HPDE6-E6E7 (cell line): ENCODE data around the gene YRDC.

Experiments
- DNase-seq: peaks from one replicate; pipeline ENCODE4 v3.0.0; 2011; ENCODE audit warnings: missing footprints; ENCODE audit errors: extremely low spot score

YRDC gene, protein sequence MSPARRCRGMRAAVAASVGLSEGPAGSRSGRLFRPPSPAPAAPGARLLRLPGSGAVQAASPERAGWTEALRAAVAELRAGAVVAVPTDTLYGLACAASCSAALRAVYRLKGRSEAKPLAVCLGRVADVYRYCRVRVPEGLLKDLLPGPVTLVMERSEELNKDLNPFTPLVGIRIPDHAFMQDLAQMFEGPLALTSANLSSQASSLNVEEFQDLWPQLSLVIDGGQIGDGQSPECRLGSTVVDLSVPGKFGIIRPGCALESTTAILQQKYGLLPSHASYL

DNA sequence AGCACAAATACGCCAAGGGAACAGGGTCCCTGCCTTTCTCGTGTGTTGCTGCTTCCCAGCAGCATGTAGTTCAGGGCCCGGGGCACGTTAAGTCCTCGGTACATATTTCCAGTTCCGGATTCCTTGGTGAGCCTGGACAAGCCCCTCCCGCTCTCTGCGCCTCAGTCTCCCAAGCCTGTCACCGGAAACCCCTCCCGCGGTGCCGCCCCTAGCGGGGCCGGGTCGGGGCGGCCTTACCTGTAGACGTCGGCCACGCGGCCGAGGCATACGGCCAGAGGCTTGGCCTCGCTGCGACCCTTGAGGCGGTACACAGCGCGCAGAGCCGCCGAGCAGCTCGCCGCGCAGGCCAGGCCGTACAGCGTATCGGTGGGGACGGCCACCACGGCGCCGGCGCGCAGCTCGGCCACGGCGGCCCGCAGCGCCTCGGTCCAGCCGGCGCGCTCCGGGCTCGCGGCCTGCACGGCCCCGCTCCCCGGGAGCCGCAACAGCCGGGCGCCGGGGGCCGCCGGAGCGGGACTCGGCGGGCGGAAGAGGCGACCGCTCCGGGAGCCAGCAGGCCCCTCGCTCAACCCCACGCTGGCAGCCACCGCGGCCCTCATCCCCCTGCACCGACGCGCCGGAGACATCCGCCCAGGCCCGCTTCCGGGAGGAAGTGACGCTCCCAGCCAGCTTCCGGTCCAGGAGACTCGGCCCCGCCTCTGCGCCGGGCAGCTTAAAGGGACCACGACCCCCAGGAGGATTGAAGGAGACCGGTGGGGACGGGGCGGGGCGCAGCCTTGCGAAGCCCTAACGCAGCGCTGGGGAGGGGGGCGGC is at the start of gene YRDC, which contains the start of gene C1orf122:
TSS of gene YRDC (minus strand) at position 654 of the 814 bp plus-strand sequence. CDS start at position 626, 28 bp downstream.
TSS of gene C1orf122 (plus strand) at position 236 of the 814 bp plus-strand sequence. CDS start 615 bp downstream, outside the sequence.
- peak; percentile 96 for DNase-seq

DNA sequence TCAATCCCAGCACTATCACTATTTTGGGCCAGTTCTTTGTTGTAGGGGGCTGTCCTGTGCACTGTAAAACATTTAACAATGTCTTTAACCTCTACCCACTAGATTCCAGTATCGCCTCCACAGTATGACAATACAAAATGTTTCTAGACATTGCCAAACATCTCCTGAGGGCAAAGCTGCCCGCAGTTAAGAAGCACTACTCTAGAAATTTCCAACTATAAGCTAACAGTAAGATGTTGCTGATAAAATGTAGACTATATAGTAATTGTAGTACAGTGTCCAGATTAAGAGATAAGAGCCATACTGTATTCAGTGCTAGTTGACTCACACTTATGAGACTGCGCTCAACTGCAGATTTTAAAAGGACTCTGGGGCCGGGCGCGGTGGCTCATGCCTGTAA is 46.4 kb upstream of the YRDC start:
- no peak for DNase-seq

DNA sequence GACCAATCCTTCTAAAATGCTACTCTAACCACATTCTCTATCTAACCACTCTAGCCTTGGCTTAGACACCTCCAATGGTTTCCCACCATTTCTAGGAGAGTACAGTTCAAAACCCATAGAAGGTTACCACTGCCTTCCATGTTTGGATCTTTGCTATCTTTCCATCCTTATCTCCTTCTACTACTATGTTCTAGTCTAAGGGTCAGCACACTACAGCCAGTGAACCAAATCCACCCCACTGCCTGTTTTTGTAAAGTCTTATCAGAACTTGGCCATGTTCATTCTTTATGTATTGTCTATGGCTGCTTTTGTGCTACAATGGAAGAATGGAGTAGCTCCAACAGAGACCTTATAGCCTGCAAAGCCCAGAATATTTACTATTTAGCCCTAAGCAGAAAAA is 45.1 kb upstream of the YRDC start:
- no peak for DNase-seq

DNA sequence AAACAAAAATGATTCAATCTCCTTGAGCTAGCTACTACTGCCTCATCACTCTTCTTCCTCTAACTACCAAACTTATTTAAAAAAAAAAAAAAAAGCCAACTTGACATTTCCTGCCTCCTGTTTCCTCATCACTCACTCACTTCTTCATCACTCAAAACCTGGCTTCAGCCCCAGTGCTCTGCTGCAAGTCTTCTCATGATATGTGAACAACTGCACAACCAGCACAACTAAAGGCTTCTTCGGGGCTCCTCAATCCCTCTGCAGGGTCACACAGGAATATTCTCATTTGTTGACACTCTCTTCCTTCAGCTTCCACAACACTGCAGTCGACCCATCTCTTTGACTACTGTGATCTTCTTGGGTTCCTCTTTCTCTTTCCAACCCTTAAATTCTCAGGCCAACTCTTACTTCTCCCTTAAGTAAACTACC is 43.8 kb upstream of the YRDC start:
- no peak for DNase-seq

DNA sequence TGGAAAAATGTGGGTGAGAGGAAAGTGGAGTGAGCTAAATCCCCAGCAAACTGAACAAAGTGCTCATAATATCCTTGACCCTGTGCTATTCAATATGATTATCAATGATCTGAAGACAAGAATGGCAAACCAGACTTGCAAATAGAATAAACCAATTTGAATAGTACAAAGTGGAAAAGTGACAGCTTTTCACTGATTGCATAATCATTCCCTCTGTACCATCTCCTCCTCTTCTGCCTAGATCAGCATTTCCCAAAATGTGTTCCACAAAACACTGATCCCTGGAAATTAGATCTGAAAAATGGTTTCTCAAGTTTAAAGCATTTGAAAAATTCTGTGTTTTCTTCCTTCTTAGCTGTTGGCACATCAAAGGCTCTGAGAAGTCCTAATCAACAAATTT is 43.3 kb upstream of the YRDC start:
- no peak for DNase-seq

DNA sequence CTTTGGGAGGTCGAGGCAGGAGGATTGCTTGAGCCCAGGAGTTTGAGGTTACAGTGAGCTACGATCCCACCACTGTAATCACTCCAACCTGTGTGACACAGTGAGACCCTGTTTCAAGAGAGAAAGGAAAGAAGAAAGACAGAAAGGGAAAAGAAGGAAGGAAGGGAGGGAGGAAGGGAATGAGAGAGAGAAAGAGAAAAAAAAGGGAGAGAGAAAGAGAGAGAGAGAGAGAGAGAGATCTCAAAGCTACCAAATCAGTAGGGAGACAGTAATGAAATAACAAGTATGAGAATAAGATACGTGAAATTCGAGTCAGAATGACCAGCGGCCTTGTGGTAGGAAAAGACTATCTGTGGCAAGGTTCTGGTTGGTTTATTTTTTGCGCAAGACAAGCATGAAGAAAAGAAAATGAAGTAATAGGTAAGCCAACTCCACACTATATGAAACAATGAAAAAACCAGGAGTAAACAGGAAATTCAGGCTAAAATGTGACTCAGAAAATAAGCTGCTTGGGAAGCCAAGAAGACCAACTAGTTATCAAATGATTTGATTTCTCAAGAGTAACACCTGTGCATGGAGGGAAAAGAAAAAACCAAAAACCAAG is 42.4 kb upstream of the YRDC start:
- peak; percentile 36 for DNase-seq

DNA sequence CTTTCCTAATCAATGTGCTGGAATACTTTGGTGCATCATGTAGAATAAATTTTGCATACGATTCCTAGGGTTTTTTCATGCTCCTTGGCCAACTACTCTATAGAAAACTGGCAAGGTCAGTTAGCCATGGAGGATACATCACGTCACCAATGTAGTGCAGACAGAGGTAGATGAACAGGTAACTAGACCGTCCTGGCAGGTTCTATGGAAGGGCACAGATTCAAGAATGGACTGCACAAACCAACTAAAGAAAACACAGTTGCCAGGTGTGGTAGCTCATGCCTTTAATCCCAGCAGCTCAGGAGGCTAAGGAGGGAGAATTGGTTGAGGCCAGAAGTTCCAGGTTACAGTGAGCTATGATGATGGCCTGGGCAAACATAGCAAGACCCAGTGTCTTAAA is 41.5 kb upstream of the YRDC start:
- DNase-seq: no peak

DNA sequence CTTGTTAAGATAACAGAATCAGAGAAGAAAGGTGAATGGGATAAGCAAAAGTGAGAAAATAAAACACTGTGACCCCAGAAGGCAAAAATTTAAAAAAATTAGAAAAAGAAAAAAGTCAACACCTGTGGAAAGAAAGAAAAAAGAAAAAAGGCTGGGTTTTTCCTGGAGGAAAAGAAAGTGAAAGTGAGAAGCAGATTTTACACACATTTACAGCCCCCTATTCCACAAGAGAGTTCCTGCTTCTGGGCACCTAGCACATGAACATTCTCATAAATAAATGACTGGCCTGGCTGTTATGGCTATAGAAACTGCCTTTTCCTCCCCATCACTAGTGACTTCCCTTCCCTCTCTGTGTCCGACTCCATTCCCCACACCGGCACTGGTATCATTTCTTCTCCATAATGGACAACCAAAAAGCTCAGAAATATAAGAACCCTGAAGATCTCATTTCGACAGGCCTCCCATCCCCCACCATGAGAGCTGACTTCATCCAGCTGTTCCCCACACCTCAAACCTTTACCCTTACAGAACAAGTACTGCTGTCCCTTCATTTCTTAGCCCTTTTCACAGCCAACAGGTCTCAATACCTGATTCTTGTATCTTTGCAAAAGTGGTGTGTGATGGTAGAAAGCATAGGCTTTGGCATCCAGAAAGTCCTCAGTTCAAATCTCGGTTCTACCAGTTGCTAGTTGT is 38.8 kb upstream of the YRDC start:
- no peak for DNase-seq

DNA sequence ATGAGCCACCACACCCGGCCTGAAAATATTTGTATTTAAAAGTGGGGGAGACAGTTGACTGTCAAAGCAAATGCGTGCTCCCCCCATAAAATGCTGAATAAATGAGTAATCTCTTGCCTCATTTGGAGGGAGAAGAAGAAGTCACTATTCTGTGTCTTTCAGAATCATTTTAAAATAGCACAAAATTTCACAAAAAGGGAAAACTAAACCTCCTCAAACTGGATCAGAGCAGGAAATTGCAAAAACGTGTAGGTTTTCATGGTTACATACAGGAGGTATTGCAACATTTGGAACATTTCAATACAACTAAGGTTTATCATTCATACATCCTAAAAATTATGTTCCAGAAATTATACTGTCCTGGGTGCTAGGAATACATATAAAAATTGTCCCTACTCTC is 37.8 kb upstream of the YRDC start:
- no peak for DNase-seq

DNA sequence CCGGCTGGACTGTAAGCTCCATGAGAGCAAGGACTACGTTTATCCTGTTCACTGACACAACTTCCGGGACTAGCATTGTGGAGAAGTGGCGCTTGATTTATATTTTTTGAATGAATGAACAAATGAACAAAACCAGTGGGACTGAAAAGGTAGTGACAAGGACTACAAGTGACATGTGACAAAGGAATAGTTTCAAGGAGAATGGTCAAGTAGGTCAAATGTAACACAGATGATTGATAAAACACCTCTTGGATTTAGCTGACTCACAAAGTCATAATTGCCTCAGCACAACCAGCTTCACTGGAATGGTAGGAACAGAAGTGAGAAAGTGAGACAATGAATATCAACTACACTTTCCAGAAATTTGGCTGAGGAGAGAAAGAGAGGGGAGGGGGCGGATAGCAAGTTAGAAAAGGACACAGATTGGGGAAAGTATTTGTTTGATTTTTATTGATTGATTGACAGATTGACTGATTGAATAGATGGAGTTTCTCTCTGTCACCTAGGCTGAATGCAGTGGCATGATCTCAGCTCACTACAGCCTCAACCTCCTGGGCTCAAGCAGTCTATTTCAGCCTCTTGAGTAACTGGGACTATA is 37.1 kb upstream of the YRDC start:
- no peak for DNase-seq

DNA sequence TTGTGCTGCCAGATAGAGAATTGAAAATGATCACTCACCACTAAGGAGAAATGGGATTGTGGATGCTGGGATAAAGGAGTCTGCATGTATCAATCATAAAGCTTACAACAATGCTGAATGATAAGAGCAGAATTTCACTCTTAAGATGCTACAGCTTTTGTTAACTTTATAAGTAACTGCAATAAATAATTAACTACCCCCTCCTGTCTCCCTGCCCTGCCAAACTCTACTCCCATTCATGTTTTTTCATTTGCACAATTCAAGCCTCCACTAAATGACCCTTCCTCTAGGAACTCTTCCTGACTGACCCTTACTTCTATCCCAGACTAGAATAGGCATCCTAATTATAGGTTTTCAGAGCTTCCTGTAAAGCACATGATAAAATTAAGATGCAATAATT is 36.5 kb upstream of the YRDC start:
- no peak for DNase-seq

DNA sequence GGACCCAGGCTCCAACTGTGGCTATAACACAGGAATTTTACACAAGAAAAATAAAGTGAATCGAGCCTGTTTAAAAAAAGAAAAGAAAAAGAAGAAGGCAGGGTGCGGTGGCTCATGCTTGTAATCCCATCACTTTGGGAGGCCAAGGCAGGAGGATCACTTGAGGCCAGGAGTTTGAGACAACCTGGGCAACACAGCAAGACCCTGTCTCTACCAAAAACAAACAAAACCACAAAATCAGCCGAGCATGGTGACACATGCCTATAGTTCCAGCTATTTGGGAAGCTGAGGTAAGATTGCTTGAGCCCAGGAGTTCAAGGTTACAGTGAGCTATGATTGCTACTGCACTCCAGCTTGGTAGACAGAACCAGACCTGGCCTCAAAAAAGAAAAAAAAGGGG is 33.6 kb upstream of the YRDC start:
- no peak for DNase-seq

DNA sequence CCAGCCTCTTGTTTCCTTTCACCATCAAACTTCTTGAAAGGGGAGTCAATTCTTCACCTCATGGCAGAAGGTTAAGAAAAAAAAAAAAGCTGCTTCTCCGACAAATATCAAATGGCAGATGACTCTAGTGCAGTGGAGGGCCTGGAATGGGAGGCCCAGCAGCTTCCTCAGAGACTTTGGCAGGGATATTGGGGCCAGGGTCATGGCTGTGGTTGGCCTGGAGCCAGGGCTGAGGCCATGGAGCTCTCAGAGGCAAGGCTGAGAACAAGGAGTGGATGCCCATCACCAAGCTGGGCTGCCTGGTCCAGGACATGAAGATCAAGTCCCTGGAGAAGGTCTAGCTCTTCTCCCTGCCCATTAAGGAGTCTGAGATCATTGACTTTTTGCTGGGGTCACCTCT is 32.7 kb upstream of the YRDC start:
- no peak for DNase-seq

DNA sequence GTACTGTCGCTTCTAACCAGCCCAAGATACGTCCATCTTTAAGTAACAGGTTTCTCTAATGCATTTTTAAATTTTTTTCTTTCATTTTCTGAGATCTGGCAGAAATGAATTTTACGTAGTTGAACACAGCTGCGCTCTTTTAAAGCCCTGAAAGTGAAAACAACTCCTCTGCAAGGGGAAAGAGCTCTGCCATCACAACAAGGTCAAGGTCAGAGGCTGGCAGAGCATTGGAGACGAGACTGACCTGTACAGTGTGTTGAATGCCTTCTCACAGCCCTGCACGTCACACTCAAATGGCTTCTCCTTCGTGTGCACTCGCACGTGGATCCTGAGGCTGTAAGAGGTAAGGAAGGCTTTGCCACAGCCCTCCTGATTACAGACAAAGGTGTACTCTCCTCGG is 31.7 kb upstream of the YRDC start:
- DNase-seq: no peak

DNA sequence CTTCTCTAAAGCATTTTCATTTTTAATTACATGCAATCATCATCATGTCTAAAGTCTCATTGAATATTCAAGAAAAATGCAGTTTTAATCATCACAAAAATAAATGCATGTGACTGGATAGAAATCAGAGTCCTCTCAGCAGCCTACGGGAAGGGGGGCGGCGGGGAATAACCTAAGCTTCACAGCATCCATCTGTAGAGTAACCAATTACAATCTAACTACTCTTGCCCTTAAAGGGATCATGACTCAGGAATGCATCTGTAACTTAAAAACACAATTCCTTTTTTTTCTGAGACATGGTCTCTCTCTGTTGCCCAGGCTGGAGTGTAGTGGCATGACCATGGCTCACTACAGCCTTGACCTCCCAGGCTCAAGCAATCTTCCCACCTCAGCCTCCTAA is 28.8 kb upstream of the YRDC start:
- no peak for DNase-seq

DNA sequence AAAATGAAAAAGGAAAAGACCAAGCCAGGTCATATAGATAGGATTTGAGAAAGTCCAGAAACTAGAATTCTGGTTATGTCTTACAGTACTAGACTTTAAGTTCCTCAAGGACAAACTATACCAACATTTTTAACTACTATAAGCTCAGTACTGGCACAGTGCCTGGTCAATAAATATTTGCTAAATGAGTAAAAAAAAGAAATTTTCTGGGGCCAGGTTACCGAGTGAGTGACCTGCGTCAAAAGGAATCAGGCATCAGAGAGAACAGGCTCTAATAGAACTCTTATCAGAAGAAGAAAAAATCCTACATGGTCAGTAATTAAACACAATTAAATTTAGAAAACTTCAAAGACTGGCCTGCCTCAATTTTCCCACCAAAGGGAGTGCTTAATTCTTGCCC is 23.8 kb upstream of the YRDC start:
- no peak for DNase-seq

DNA sequence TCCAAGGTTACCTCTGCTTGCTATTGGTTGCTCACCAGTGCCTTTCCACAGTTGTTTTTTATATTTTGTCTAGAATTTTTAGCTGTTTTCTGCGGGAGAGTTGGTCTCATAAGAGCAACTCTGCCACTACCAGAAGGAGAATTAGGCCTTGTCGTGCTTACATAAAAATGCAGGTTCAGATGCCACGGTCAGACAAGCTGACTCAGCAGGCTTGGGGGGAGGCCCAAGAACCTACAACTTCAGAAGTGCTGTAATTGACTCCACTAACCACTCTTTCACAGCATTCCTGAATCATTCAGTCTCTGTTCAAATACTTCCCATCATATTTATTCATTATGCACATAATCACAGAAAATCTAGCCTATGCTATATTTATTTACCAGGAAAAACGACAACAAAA is 23.1 kb upstream of the YRDC start:
- DNase-seq: no peak

DNA sequence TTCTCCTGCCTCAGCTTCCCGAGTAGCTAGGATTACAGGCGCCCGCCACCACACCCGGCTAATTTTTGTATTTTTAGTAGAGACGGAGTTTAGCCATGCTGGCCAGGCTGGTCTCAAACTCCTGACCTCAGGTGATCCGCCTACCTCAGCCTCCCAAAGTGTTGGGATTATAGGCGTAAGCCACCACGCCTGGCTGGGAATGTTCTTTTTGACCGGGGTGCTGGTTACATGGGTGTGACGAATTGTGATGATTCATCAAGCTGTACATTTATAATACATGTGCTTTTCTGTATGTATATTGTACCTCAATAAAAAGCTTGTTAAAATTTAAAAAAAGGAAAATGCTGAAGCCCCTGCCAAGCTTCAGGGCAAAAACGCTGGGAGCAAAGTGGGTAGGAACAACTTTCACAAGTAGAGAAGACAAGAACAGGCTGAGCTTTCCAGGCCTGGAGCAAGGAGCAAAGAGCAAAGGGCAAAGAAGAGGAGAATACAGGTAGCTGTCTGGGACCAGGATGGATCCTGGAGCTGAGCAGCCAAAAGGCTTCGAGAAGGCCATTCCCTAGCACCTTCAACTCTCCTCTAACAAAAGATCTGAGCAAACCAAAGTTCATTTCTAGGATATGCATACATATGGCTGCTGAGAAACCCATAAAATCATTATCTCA is 20.5 kb upstream of the YRDC start:
- DNase-seq: no peak

DNA sequence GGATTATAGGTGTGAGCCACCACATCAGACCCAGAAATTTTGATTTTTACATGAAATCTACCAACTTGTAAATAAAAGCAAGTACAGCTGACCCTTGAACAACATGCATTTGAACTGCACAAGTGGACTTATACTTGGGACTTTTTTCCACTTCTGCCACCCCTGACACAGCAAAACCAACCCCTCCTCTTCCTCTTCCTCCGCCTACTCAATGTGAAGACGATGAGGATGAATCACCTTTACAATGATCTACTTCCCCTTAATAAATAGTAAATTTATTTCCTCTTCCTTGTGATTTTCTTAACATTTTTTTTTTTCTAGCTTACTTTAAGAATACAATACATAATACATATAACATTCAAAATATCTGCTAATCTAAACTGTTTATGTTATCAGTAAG is 17.5 kb upstream of the YRDC start:
- no peak for DNase-seq

DNA sequence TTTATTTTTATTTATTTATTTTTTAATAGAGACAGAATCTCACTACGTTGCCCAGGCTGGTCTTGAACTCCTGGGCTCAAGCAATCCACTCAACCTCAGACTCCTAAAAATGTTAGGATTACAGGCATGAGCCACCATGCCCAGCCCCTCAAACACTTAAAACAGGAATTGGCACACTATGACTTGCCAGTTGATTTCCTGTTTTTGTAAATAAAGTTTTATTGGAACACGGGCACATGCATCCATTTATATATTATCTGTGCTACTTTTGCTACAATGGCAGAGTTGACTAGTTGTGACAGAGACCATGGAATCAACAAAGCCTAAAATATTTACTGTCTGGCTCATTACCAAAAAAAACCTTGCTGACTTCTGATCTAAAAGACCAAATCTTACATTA is 16.0 kb upstream of the YRDC start:
- no peak for DNase-seq
